DND-41 (cell line): ENCODE data around the gene PDE4A.

Source experiments
- EZH2 ChIP-seq: IDR thresholded peaks from 3 replicates; pipeline ENCODE4 v1.6.1; 2012; ENCODE audit warnings: borderline replicate concordance, low read depth, mild to moderate bottlenecking, moderate library complexity, low read length, inconsistent platforms; ENCODE audit not compliant: severe bottlenecking
- TF ChIP-seq, protein P1 (sequence below): IDR thresholded peaks from 2 replicates; pipeline ENCODE4 v1.5.1; 2012; ENCODE audit warnings: borderline replicate concordance, low read length, moderate library complexity, mild to moderate bottlenecking; ENCODE audit not compliant: poor library complexity, severe bottlenecking; ENCODE audit errors: extremely low read depth

GRCh38 chr19:10517760-10518443 is 97.6 kb downstream of the PDE4A start:
- TF ChIP-seq EZH2 = no peak
- TF ChIP-seq, protein P1, sequence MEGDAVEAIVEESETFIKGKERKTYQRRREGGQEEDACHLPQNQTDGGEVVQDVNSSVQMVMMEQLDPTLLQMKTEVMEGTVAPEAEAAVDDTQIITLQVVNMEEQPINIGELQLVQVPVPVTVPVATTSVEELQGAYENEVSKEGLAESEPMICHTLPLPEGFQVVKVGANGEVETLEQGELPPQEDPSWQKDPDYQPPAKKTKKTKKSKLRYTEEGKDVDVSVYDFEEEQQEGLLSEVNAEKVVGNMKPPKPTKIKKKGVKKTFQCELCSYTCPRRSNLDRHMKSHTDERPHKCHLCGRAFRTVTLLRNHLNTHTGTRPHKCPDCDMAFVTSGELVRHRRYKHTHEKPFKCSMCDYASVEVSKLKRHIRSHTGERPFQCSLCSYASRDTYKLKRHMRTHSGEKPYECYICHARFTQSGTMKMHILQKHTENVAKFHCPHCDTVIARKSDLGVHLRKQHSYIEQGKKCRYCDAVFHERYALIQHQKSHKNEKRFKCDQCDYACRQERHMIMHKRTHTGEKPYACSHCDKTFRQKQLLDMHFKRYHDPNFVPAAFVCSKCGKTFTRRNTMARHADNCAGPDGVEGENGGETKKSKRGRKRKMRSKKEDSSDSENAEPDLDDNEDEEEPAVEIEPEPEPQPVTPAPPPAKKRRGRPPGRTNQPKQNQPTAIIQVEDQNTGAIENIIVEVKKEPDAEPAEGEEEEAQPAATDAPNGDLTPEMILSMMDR = no peak
